GM23338 (cell line): ENCODE data around the gene GNPTG.

Experiments
- CREB1 ChIP-seq: fragments of 250-450 bp; sonication (Bioruptor Pico); IDR thresholded peaks from 2 replicates; pipeline ENCODE4 v1.5.0; 2020; ENCODE audit warnings: low read depth, mild to moderate bottlenecking, moderate library complexity
- EZH2 ChIP-seq: fragments of 200-600 bp; sonication (generic); IDR thresholded peaks from one replicate; pipeline ENCODE4 v1.8.0; 2017; ENCODE audit warnings: antibody characterized with exemption, mild to moderate bottlenecking, low read depth; ENCODE audit not compliant: unreplicated experiment
- EZH2phosphoT487 ChIP-seq: fragments of 200-600 bp; sonication (generic); IDR thresholded peaks from one replicate; pipeline ENCODE4 v1.8.1; 2018; ENCODE audit warnings: antibody characterized with exemption; ENCODE audit not compliant: unreplicated experiment
- JUNB ChIP-seq: IDR thresholded peaks from one replicate; pipeline ENCODE4 v1.6.1; 2016; ENCODE audit warnings: antibody characterized with exemption; ENCODE audit not compliant: unreplicated experiment
- NANOG ChIP-seq: IDR thresholded peaks from 2 replicates; pipeline ENCODE4 v1.6.1; 2016; ENCODE audit warnings: antibody characterized with exemption, borderline replicate concordance
- POLR2AphosphoS5 ChIP-seq: IDR thresholded peaks from 2 replicates; pipeline ENCODE4 v1.6.1; 2016; ENCODE audit warnings: antibody characterized with exemption, low read depth
- STAT1 ChIP-seq: IDR thresholded peaks from one replicate; pipeline ENCODE4 v1.6.1; 2016; ENCODE audit warnings: antibody characterized with exemption; ENCODE audit not compliant: unreplicated experiment
- ZNF114 ChIP-seq: fragments of 250-450 bp; sonication (Bioruptor Pico); IDR thresholded peaks from 2 replicates; pipeline ENCODE4 v1.5.0; 2020; ENCODE audit warnings: mild to moderate bottlenecking, moderate library complexity
- TF ChIP-seq, protein P1 (sequence below), 2 experiments: fragments of 200-600 bp in 1 of 2; sonication (generic) in 1 of 2; conservative IDR thresholded peaks; 2 replicates each; pipeline versions ENCODE4 v1.5.1 to v1.6.1; 2016 to 2017; ENCODE audit warnings: antibody characterized with exemption in 2 of 2, low read depth in 2 of 2, mild to moderate bottlenecking in 2 of 2, moderate library complexity in 1 of 2
- TF ChIP-seq, protein P2 (sequence below): IDR thresholded peaks from one replicate; pipeline ENCODE4 v1.6.1; 2018; ENCODE audit warnings: antibody characterized with exemption; ENCODE audit not compliant: unreplicated experiment
- TF ChIP-seq, protein P3 (sequence below): IDR thresholded peaks from 2 replicates; pipeline ENCODE4 v1.6.1; 2016; ENCODE audit warnings: antibody characterized with exemption

DNA sequence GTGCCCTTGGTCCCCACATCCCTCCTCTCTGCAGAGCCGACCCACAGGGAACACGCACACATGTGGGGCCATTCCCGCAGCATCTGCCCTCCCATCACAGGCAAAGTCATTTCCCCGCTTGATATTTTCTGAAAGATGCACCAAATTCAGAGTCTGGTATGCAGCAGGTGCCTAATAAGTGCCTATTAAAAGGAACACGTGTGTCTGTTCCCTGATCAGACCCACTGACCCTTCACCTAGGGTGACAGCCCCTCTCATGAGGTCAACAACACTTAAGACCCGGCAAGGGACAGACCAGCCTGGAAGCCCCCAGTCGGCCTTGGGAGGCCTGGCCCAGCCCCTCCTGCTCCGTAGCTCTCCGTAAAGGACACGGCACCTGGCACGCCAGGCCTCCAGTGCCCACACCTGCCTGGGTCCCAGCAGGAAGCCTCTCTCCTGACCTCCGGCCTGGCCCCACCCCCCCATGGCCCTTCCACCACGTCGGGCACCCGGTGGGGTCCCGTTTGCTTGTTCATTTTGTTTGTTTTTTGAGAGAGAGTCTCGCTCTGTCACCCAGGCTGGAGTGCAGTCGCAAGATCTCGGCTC, 42.7 kb downstream of the GNPTG start:
- TF ChIP-seq, protein P1, sequence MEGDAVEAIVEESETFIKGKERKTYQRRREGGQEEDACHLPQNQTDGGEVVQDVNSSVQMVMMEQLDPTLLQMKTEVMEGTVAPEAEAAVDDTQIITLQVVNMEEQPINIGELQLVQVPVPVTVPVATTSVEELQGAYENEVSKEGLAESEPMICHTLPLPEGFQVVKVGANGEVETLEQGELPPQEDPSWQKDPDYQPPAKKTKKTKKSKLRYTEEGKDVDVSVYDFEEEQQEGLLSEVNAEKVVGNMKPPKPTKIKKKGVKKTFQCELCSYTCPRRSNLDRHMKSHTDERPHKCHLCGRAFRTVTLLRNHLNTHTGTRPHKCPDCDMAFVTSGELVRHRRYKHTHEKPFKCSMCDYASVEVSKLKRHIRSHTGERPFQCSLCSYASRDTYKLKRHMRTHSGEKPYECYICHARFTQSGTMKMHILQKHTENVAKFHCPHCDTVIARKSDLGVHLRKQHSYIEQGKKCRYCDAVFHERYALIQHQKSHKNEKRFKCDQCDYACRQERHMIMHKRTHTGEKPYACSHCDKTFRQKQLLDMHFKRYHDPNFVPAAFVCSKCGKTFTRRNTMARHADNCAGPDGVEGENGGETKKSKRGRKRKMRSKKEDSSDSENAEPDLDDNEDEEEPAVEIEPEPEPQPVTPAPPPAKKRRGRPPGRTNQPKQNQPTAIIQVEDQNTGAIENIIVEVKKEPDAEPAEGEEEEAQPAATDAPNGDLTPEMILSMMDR (conservative IDR thresholded peaks at IDR 0.05; ENCODE audit: low read depth in 2 of 2): no peak
- TF ChIP-seq EZH2 (no peak), POLR2AphosphoS5 (no peak), EZH2phosphoT487 (no peak), CREB1 (CRISPR knock-in tag) (no peak), JUNB (no peak), STAT1 (no peak), ZNF114 (CRISPR knock-in tag) (no peak), NANOG (no peak)
- TF ChIP-seq, protein P2, sequence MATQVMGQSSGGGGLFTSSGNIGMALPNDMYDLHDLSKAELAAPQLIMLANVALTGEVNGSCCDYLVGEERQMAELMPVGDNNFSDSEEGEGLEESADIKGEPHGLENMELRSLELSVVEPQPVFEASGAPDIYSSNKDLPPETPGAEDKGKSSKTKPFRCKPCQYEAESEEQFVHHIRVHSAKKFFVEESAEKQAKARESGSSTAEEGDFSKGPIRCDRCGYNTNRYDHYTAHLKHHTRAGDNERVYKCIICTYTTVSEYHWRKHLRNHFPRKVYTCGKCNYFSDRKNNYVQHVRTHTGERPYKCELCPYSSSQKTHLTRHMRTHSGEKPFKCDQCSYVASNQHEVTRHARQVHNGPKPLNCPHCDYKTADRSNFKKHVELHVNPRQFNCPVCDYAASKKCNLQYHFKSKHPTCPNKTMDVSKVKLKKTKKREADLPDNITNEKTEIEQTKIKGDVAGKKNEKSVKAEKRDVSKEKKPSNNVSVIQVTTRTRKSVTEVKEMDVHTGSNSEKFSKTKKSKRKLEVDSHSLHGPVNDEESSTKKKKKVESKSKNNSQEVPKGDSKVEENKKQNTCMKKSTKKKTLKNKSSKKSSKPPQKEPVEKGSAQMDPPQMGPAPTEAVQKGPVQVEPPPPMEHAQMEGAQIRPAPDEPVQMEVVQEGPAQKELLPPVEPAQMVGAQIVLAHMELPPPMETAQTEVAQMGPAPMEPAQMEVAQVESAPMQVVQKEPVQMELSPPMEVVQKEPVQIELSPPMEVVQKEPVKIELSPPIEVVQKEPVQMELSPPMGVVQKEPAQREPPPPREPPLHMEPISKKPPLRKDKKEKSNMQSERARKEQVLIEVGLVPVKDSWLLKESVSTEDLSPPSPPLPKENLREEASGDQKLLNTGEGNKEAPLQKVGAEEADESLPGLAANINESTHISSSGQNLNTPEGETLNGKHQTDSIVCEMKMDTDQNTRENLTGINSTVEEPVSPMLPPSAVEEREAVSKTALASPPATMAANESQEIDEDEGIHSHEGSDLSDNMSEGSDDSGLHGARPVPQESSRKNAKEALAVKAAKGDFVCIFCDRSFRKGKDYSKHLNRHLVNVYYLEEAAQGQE: no peak
- TF ChIP-seq, protein P3, sequence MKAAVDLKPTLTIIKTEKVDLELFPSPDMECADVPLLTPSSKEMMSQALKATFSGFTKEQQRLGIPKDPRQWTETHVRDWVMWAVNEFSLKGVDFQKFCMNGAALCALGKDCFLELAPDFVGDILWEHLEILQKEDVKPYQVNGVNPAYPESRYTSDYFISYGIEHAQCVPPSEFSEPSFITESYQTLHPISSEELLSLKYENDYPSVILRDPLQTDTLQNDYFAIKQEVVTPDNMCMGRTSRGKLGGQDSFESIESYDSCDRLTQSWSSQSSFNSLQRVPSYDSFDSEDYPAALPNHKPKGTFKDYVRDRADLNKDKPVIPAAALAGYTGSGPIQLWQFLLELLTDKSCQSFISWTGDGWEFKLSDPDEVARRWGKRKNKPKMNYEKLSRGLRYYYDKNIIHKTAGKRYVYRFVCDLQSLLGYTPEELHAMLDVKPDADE: no peak
